T-helper 1 cell treated with Interleukin-12 subunit alpha and Interleukin-12 subunit beta and Interleukin-4 antibody, amounts not matched to agents 30 μg/mL and 1 μg/mL, for 36 hours (primary cell): ENCODE measurements around the gene AIFM1.

Source experiments
- H3K27ac Mint-ChIP-seq: one replicate; pipeline ENCODE4 v1.8.0; 2021; ENCODE audit warnings: mild to moderate bottlenecking, mixed read lengths
- H3K27me3 Mint-ChIP-seq: one replicate; pipeline ENCODE4 v1.8.0; 2021; ENCODE audit warnings: low read depth, mixed read lengths
- H3K36me3 Mint-ChIP-seq: one replicate; pipeline ENCODE4 v1.8.0; 2021; ENCODE audit warnings: low read depth, mixed read lengths
- H3K4me1 Mint-ChIP-seq: one replicate; pipeline ENCODE4 v1.8.0; 2021; ENCODE audit warnings: low read depth, mixed read lengths
- H3K4me3 Mint-ChIP-seq: one replicate; pipeline ENCODE4 v1.8.0; 2021; ENCODE audit warnings: mild to moderate bottlenecking, moderate library complexity, mixed read lengths
- H3K9me3 Mint-ChIP-seq: one replicate; pipeline ENCODE4 v1.8.0; 2021; ENCODE audit warnings: mixed read lengths

Gene AIFM1

DNA sequence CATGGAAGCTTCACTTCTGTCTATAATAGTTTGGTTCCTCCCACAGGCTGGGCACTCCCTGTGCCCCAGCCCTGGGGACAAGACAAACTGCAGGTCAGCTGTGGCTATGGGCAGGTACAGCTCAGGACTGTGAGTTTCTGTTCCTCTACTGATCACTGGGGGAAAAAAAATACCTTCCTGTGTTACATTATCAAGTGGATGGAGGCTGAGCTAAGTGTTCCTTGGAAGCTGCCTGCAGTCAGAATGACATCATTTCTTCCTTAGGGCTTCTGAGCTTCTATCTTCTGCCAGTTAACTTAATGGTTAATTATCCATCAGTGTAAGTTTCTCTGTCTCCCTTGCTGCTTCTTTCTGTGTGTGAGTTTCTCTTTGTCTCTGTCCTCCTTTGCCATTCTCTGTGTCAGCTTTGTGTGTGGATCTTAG, 10.7 kb upstream of the AIFM1 start:
- Mint-ChIP-seq H3K4me1 (peaks cover 40% of the 10 kb centered on the region), H3K27ac (peak overlapping the region; percentile 47), H3K27me3 (no peaks in the 10 kb centered on the region), H3K36me3 (peaks cover 22% of the 10 kb centered on the region), H3K9me3 (no peaks in the 10 kb centered on the region), H3K4me3 (peak overlapping the region; percentile 67)

DNA sequence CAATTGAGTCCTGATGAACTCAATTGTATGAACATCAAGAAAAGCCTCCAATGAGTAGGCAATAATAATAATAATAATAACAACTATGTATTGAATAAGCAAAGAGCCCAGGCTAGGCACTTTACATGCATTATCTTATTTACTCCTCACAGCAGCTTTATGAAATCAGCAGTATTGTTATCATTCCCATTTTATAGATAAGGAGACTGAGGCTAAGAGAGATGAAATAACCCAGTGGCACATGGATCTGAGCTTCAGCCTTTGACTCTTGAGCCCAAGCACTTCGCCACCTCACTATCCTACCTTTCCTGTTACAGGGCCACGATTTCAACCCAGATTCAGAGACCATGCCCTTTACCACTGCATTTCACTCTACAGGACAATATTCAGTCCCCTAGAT, 9.3 kb upstream of the AIFM1 start:
- Mint-ChIP-seq H3K27ac (peak overlapping the region; percentile 65), H3K9me3 (no peaks in the 10 kb centered on the region), H3K27me3 (no peaks in the 10 kb centered on the region), H3K36me3 (peaks cover 21% of the 10 kb centered on the region), H3K4me3 (peak overlapping the region; percentile 91), H3K4me1 (peaks cover 41% of the 10 kb centered on the region)

DNA sequence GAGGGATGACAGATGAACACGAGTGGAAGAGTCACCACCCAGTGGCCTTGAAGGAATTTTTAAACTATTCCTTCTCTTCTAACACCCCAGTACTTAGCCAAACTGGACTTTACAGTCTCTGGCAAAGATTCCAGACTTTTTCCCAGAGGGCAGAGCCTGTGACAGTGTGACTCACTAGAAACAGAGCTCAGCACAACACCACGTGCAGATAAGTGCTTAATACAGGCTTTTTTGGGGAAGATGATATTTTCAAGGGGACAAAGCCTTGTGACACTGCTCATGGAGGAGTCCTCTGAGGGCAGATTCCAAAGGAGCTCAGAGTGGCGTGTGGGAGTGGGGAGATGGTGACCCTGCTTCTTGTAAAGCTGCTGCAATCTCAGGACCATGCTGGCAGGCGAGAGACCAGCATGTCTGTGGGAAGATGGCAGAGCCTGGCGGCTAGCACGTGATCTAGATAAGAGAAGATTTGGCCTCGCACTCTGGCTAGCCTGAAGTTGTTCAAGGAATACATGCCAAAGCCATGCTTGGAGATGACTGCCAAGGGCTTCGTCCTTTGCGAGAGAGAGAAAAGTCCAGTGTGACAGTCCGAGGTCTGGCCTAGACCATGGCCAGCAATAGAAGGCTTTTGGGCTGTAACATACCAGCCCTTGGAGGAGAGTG, 8.5 kb upstream of the AIFM1 start:
- Mint-ChIP-seq H3K4me1 (peaks cover 35% of the 10 kb centered on the region), H3K27me3 (no peaks in the 10 kb centered on the region), H3K36me3 (peaks cover 15% of the 10 kb centered on the region), H3K9me3 (no peaks in the 10 kb centered on the region), H3K27ac (peak overlapping the region; percentile 91), H3K4me3 (peak overlapping the region; percentile 91)

DNA sequence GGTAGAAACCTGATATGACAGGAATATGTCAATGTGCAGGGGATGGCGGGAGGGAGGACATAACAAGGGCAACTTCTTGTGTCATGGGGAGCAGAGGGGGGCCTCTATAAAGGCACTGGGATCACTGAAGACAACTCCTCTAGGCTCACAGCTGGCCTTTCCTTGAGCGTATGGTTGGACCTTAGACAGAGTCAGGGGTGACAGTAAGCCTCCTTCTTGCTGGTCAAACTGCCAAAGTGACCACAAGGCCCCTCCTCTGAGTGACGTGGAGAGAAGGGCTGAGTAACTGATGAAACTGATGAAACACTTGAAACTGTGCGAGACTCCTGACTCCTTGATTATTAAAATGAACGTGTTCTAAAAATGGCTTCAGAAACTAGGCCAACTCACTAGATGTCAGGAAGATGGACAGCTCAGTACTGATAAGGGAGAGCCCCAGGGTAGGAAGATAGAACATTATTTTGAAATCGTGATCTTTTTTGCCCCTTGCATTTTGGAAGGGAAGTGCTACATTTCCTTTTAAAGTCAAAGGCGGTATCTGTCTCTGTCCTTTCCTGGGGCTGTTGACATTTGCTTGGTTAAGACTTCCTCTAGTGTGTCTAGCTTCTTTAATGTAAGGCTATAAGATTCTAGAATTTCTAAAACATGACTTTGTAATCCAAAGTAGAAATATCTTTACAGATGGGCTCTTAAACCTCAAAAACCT, 7.7 kb upstream of the AIFM1 start:
- peak overlapping the region; percentile 91 for H3K4me3 Mint-ChIP-seq
- H3K27ac Mint-ChIP-seq = peak overlapping the region; percentile 91
- H3K9me3 Mint-ChIP-seq = no peaks in the 10 kb centered on the region
- H3K4me1 Mint-ChIP-seq = peaks cover 35% of the 10 kb centered on the region
- H3K27me3 Mint-ChIP-seq = no peaks in the 10 kb centered on the region
- peaks cover 13% of the 10 kb centered on the region for H3K36me3 Mint-ChIP-seq

DNA sequence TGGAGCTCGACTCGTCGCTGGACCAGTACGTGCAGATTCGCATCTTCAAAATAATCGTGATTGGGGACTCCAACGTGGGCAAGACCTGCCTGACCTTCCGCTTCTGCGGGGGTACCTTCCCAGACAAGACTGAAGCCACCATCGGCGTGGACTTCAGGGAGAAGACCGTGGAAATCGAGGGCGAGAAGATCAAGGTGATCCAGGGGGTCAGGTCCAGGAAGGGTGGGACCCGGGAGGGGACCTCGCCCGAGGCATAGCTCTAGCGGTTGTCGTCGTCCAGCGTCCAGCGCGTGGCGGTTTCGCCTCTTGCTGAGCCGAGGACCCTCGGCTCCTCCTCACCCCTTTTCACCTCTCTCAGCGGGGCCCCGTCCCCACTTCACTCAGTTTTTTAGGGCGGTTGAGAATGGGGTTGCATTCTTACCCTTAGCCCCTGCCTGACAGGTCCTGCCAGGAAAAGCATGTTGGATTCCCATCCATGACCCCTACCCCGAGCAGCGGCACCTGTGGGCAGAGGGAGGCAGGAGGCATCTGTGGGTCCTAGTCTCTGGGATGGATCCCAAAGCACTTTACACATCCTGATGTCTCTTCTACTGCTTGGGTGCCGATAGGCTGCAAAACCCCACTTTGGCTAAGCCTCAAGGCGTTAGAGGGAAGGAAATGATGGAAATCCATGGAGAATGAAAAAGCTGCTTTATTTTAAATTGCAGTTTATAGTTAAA, 6.6 kb upstream of the AIFM1 start:
- Mint-ChIP-seq H3K27me3 (no peaks in the 10 kb centered on the region), H3K36me3 (peaks cover 6% of the 10 kb centered on the region), H3K4me1 (peaks cover 29% of the 10 kb centered on the region), H3K9me3 (no peaks in the 10 kb centered on the region), H3K4me3 (peak overlapping the region; percentile 91), H3K27ac (peak overlapping the region; percentile 91)

DNA sequence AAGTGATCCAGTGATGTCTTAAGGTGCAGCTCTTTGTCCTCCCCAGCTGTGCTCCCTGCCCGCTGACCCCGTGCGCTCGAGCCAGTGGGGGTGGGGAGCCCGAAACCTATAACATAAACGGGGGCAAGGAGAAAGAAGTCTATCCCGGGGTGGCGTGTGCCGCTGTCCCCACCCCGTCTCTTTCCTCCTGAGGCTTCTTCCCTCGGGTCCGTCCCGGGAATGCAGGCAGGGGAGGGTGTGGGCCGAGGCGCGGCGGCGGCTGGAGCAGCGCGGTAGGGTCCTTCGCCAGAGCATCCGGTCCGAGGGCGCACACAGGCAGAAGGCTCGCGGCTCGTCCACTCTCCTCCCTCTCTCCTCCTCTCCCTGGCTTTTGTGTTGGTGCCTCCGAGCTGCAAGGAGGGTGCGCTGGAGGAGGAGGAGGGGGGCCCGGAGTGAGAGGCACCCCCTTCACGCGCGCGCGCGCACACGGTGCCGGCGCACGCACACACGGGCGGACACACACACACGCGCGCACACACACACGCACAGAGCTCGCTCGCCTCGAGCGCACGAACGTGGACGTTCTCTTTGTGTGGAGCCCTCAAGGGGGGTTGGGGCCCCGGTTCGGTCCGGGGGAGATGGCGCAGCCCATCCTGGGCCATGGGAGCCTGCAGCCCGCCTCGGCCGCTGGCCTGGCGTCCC, 5.9 kb upstream of the AIFM1 start, which contains the start of gene RAB33A:
TSS of gene RAB33A (plus strand) at position 517 of the 681 bp plus-strand sequence. CDS start at position 618, 101 bp downstream.
- peak within 1 kb of the TSS; percentile 91 for H3K4me3 Mint-ChIP-seq
- no peaks in the 10 kb centered on the region for H3K9me3 Mint-ChIP-seq
- peaks cover 6% of the 10 kb centered on the region for H3K36me3 Mint-ChIP-seq
- H3K27ac Mint-ChIP-seq = peak within 1 kb of the TSS; percentile 91
- H3K4me1 Mint-ChIP-seq = peaks cover 32% of the 10 kb centered on the region
- no peaks in the 10 kb centered on the region for H3K27me3 Mint-ChIP-seq

DNA sequence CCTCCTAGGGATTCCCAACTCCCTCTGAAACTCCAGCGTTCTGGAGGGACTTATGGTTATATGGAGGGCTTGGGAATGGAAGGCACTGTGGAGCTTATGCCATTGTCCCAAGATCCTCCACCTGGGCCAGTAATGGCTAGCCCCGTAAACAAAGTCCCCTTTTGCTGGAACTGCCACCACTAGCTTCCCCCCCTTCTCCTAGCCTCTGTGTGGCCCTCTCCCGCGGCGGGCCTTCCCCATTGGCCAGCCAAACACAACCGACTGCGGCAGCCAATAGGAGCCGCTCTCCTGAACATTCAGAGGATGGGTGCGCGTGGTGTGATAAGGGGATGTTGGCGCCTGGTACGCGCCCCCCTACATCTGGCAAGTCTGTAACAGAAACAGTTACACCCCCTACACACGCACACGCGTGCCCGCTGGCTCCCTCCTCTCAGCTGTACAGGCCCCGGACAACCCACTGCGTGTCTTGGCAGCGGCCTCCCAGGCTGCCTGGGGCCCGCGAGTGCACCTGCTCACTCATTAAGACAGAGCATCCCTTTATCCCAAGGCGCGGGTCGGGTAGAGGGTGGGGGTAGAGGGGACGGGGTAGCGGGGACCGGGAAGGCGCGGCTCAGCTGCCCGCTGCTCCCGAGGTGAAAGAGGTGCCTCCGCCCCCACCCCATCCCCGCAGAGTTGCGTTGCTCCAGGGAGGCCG, 5.3 kb upstream of the AIFM1 start:
- H3K4me1 Mint-ChIP-seq = peaks cover 25% of the 10 kb centered on the region
- H3K9me3 Mint-ChIP-seq = no peaks in the 10 kb centered on the region
- H3K27ac Mint-ChIP-seq = peak overlapping the region; percentile 71
- H3K36me3 Mint-ChIP-seq = peaks cover 5% of the 10 kb centered on the region
- peak overlapping the region; percentile 91 for H3K4me3 Mint-ChIP-seq
- H3K27me3 Mint-ChIP-seq = no peaks in the 10 kb centered on the region

DNA sequence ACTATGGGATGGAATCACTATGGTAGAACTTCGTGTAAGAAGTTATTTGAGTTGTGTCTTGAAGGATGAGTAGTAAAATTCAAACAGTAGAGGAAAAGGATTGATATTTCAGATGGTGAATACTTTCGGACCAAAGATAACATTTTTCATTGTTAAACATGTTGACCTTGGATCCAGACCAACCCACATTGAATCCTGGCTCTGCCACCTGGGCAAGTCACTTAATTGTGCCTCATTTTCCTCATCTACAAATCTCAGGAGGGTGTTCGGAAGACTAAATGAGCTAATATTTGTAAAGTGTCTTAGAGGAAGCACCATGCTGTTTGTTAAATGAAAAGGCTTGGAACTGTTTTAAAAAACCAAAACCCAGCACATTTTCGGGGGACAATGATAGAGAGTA, 1.4 kb upstream of the AIFM1 start:
- H3K27ac Mint-ChIP-seq = peak overlapping the region; percentile 96
- no peaks in the 10 kb centered on the region for H3K36me3 Mint-ChIP-seq
- no peaks in the 10 kb centered on the region for H3K9me3 Mint-ChIP-seq
- peak overlapping the region; percentile 90 for H3K4me3 Mint-ChIP-seq
- H3K4me1 Mint-ChIP-seq = peaks cover 25% of the 10 kb centered on the region
- H3K27me3 Mint-ChIP-seq = no peaks in the 10 kb centered on the region

DNA sequence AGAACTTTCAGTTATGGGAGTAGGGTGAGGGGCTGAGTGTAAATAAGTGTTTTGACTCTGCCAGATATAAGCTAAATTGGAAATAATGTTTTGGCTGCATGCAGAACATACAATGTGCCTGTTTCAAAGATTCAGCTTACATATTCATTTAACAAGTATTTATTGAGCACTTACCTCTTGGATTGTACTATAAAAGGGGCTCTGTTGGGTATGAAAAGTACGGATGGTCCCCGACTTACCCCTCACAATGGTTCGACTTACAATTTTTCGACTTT, 799 bp upstream of the AIFM1 start:
- Mint-ChIP-seq H3K27me3 (no peaks in the 10 kb centered on the region), H3K4me3 (peak overlapping the region; percentile 90), H3K4me1 (peaks cover 27% of the 10 kb centered on the region), H3K9me3 (no peaks in the 10 kb centered on the region), H3K27ac (peak overlapping the region; percentile 96), H3K36me3 (no peaks in the 10 kb centered on the region)

DNA sequence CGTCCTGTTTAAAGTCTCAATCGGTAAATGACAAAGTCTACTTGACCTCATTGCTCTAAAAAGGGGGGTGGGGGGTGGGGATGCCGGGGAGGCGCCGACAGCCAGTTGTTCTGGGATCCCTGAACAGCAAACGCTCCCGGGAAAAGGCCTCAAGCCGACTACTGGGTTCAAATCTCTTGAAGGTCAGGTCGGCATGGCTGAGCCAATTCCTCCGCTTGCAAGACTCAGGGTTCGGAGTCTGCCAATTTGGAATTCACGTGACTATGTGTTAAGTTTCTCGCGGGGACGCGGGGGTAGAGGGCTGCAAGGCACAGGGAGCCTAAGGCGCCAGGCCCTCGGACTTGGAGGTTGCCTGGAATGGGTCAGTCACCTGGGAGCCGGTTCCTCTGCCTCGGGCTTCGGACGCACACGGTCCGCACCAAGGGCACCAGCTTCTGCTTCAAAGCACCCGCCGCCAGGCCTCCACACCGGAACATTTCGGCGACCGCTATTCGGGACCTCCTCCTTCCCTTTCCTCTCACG, 399 bp downstream of the AIFM1 start:
- H3K27me3 Mint-ChIP-seq = no peaks in the 10 kb centered on the region
- peak overlapping the region; percentile 90 for H3K4me3 Mint-ChIP-seq
- H3K27ac Mint-ChIP-seq = peak overlapping the region; percentile 96
- peaks cover 26% of the 10 kb centered on the region for H3K4me1 Mint-ChIP-seq
- H3K36me3 Mint-ChIP-seq = no peaks in the 10 kb centered on the region
- no peaks in the 10 kb centered on the region for H3K9me3 Mint-ChIP-seq

DNA sequence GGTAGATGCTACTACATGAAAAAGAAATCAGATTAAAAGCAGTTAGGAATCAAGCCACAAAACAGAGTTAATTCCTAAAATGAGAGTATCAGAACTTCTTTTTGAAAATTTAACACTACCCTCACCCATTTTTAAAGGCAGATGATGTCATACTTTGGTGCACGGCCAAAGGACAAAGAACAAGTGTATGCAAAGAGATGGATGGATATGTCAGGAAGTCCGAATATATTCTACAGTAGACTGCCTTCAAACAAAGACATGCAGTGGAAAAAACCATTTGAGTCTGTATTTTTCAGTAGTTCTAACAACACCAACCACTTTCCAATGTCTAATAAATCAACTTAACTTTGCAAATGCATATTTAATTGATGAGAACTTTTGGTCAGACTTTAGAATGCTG, 2.2 kb downstream of the AIFM1 start:
- Mint-ChIP-seq H3K4me1 (peaks cover 30% of the 10 kb centered on the region), H3K4me3 (peak overlapping the region; percentile 31), H3K27ac (no peak overlapping the region), H3K9me3 (no peaks in the 10 kb centered on the region), H3K36me3 (no peaks in the 10 kb centered on the region), H3K27me3 (no peaks in the 10 kb centered on the region)

DNA sequence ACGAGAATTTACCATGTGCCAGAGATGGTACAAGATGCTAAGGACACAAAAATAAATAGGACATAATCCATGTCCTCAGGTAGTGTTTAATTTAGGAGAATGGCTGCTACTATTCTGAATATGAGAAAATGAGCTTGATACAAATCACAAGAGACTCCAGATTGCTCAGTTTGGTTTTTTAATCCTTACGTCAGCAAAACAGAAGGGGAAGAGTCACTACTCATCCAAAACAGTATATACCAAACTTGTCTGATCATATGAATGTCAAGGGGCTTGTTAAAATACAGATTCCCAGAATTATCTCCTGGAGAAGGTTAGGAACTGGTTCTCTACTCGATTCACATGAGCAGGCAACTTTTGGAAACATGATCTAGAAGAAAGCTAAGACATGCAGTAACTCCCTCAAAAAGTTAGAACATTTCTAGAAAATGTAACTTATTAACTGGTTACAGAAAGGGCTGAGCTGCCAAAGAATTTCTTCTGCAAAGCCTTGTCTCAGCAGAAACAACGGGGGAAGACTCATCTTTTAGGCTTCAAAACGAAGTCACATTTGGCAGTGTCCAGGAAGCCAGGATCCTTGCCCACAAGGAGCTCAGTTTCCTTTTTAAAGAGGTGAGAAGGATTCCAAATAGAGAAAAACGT, 3.4 kb downstream of the AIFM1 start:
- Mint-ChIP-seq H3K4me1 (peaks cover 28% of the 10 kb centered on the region), H3K36me3 (no peaks in the 10 kb centered on the region), H3K27ac (no peak overlapping the region), H3K4me3 (no peak overlapping the region), H3K27me3 (no peaks in the 10 kb centered on the region), H3K9me3 (no peaks in the 10 kb centered on the region)

DNA sequence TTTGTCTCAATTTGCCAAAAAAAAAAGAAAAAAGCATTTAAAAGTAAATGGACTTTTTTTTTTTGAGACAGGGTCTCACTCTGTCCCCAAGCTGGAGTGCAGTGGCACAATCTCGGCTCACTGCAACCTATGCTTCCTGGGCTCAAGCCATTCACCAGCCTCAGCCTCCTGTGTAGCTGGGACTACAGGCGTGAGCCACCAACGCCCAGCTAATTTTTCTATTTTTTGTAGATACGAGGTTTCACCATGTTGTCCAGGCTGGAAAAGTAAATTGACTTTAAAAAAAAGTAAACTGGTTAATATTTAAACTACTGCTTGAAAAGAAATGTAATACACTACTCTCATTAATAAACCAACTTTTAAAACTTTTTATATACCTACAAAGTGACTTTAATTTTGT, 5.9 kb downstream of the AIFM1 start:
- H3K9me3 Mint-ChIP-seq = no peaks in the 10 kb centered on the region

More for the DNA sequence above, 5.9 kb downstream of the AIFM1 start:
- H3K4me3 Mint-ChIP-seq = no peak overlapping the region
- H3K36me3 Mint-ChIP-seq = no peaks in the 10 kb centered on the region
- H3K27me3 Mint-ChIP-seq = no peaks in the 10 kb centered on the region
- peaks cover 22% of the 10 kb centered on the region for H3K4me1 Mint-ChIP-seq
- no peak overlapping the region for H3K27ac Mint-ChIP-seq
